ENCODE data around the gene FAF1. TPM values are rescaled to one million over a fixed set of nuclear protein-coding genes. Genes with fewer than 3 reads are reported as not detected.

Gene FAF1
- total RNA-seq, 1 experiment from 2014 or later = 73.2 TPM

DNA sequence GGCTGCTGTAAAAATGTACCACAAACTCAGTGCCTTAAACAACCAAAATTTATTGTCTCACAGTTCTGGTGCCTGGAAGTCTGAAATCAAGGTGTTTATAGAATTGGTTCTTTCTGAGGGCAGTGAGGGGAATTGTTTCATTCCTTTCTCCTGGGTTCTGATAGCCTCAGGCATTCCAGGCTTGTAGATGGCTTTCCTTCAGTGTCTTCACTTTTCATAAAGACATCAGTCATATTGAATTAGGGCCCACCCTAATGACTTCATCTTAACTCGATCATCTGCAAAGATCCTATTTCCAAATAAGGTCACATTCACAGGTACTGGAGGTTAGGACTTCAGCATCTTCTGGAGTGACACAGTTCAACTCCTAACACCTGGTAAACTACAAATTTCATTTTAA, 25.0 kb upstream of the FAF1 start:
- Histone ChIP-seq H3K4me3 (replicated peaks in 1 of 2; ENCODE audit: low read depth in 1 of 2, low read length in 2 of 2) (no peak overlapping the region), H3K9me2 (ENCODE audit: insufficient read depth) (no peaks in the 10 kb centered on the region), H3K36me3 (ENCODE audit: control insufficient read depth in 1 of 2, insufficient read depth in 2 of 2, low read length in 2 of 2) (no peaks in the 10 kb centered on the region), H4K20me1 (ENCODE audit: insufficient read depth) (no peaks in the 10 kb centered on the region), H2AFZ (ENCODE audit: low read depth, low read length, poor library complexity, severe bottlenecking) (peak overlapping the region; percentile 22), H3K9ac (ENCODE audit: low read length) (no peak overlapping the region), H3K27ac (ENCODE audit: low read depth, low read length) (no peak overlapping the region), H3K9me3 (ENCODE audit: control insufficient read depth in 1 of 2, insufficient read depth in 1 of 2, low read depth in 1 of 2, low read length in 2 of 2) (no peaks in the 10 kb centered on the region), H3K4me2 (ENCODE audit: low read length) (no peak overlapping the region), H3K4me1 (ENCODE audit: control insufficient read depth in 1 of 2, insufficient read depth in 2 of 2, low read length in 2 of 2) (no peaks in the 10 kb centered on the region), H3K27me3 (ENCODE audit: insufficient read depth, low read length) (no peaks in the 10 kb centered on the region), H3K79me2 (ENCODE audit: insufficient read depth, low read length) (no peaks in the 10 kb centered on the region)
- TF ChIP-seq, protein P1, sequence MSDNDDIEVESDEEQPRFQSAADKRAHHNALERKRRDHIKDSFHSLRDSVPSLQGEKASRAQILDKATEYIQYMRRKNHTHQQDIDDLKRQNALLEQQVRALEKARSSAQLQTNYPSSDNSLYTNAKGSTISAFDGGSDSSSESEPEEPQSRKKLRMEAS (IDR thresholded peaks at IDR 0.05) = no peak
- TF ChIP-seq EZH2phosphoT487 (IDR thresholded peaks at IDR 0.05; ENCODE audit: borderline replicate concordance) (no peak), JUND (IDR thresholded peaks at IDR 0.05) (no peak), ATF3 (IDR thresholded peaks at IDR 0.05) (no peak), RAD21 (IDR thresholded peaks at IDR 0.05; ENCODE audit: low read depth) (no peak), ELF1 (IDR thresholded peaks at IDR 0.05; ENCODE audit: borderline replicate concordance, low read depth) (no peak), SRF (IDR thresholded peaks at IDR 0.05; ENCODE audit: low read depth) (no peak), ZNF274 (IDR thresholded peaks at IDR 0.05; ENCODE audit: low read depth, low read length) (no peak), CBX3 (IDR thresholded peaks at IDR 0.05; ENCODE audit: low read depth) (no peak), REST (IDR thresholded peaks at IDR 0.05; ENCODE audit: low read depth) (no peak), CEBPB (IDR thresholded peaks at IDR 0.05; ENCODE audit: low read depth) (no peak), YY1 (IDR thresholded peaks at IDR 0.05; ENCODE audit: extremely low read depth, insufficient replicate concordance, low read depth, low read length) (no peak), POLR2A (IDR thresholded peaks at IDR 0.05; ENCODE audit: borderline replicate concordance, extremely low read depth, insufficient read depth, insufficient read length) (no peak), EGR1 (IDR thresholded peaks at IDR 0.05; ENCODE audit: low read depth) (no peak), ZFX (IDR thresholded peaks at IDR 0.05) (no peak), SIN3A (IDR thresholded peaks at IDR 0.05; ENCODE audit: low read depth) (no peak), CTCF (IDR thresholded peaks at IDR 0.05 in 2 of 3, conservative IDR thresholded peaks at IDR 0.05 in 1 of 3; ENCODE audit: borderline replicate concordance in 1 of 3, insufficient read depth in 1 of 3, low read depth in 2 of 3, low read length in 2 of 3) (no peak), FOSL1 (IDR thresholded peaks at IDR 0.05; ENCODE audit: low read depth) (no peak)
- ATAC-seq (no peak), DNase-seq (ENCODE audit: low read depth, low spot score) (no peak)
- ChIA-PET RAD21 (ENCODE audit: low non-redundant PET in 1 of 2, low total read pairs in 2 of 2, uncharacterized antibody in 2 of 2, unreplicated experiment in 2 of 2) (no interaction called here), CTCF (no interaction called here), POLR2A (no interaction called here)
- intact Hi-C loops (cut with micrococcal nuclease) = no loop called here
- no TSS peak for BruUV-seq (replicated peaks)
